ENCODE data around the gene APOBEC4.

DNA sequence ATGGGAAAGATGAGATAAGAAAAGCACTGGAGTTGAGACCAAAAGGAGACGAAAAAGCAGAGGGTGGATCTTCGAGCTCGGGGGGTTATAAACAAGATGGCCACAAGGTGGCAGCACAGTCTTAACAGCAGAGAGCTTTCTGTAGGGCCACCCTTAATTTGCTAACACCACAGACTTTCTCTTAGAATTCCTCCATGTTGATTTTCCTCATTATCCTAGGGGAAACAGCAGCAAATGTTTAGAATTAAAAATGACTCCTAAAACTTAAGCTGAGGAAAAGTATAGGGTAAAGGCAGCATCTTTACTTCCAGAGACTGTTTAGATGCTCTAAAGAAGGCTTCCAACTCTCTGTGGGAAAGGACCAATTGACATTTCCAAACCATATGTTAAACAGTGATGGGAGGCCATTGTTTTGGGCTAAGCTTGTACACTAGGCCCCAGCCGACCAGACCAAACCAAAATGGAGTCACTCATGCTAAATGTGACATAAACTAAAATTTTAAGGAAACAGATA lies 2.5 kb upstream of the APOBEC4 start:
- TF ChIP-seq CTCF (IDR thresholded peaks at IDR 0.05; ENCODE audit: low read depth, low read length, missing input control) (peak; percentile 83), NR2F2 (IDR thresholded peaks at IDR 0.05) (no peak), RAD21 (IDR thresholded peaks at IDR 0.05) (peak; percentile 96 to 97), YY1 (IDR thresholded peaks at IDR 0.05) (peak; percentile 66), MAX (IDR thresholded peaks at IDR 0.05) (no peak), RXRA (IDR thresholded peaks at IDR 0.05) (no peak)
- TF ChIP-seq, protein P1, sequence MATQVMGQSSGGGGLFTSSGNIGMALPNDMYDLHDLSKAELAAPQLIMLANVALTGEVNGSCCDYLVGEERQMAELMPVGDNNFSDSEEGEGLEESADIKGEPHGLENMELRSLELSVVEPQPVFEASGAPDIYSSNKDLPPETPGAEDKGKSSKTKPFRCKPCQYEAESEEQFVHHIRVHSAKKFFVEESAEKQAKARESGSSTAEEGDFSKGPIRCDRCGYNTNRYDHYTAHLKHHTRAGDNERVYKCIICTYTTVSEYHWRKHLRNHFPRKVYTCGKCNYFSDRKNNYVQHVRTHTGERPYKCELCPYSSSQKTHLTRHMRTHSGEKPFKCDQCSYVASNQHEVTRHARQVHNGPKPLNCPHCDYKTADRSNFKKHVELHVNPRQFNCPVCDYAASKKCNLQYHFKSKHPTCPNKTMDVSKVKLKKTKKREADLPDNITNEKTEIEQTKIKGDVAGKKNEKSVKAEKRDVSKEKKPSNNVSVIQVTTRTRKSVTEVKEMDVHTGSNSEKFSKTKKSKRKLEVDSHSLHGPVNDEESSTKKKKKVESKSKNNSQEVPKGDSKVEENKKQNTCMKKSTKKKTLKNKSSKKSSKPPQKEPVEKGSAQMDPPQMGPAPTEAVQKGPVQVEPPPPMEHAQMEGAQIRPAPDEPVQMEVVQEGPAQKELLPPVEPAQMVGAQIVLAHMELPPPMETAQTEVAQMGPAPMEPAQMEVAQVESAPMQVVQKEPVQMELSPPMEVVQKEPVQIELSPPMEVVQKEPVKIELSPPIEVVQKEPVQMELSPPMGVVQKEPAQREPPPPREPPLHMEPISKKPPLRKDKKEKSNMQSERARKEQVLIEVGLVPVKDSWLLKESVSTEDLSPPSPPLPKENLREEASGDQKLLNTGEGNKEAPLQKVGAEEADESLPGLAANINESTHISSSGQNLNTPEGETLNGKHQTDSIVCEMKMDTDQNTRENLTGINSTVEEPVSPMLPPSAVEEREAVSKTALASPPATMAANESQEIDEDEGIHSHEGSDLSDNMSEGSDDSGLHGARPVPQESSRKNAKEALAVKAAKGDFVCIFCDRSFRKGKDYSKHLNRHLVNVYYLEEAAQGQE (IDR thresholded peaks at IDR 0.05): no peak
- TF ChIP-seq, protein P2, sequence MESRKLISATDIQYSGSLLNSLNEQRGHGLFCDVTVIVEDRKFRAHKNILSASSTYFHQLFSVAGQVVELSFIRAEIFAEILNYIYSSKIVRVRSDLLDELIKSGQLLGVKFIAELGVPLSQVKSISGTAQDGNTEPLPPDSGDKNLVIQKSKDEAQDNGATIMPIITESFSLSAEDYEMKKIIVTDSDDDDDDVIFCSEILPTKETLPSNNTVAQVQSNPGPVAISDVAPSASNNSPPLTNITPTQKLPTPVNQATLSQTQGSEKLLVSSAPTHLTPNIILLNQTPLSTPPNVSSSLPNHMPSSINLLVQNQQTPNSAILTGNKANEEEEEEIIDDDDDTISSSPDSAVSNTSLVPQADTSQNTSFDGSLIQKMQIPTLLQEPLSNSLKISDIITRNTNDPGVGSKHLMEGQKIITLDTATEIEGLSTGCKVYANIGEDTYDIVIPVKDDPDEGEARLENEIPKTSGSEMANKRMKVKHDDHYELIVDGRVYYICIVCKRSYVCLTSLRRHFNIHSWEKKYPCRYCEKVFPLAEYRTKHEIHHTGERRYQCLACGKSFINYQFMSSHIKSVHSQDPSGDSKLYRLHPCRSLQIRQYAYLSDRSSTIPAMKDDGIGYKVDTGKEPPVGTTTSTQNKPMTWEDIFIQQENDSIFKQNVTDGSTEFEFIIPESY (IDR thresholded peaks at IDR 0.05): no peak
